Kidney (tissue), 14 donors: ENCODE results near the gene AKAP7. TPM values are rescaled to one million over a fixed set of nuclear protein-coding genes. Genes with fewer than 3 reads are reported as not detected.

Experiments used
- DNase-seq, 5 donors: peaks; one replicate each; pipeline ENCODE4 v3.0.0-alpha.2; 2013 to 2020
- FAIRE-seq: peaks from 2 replicates; lab custom pipeline; 2012; peaks lifted over from hg19 to GRCh38; lab: Jason Lieb, UNC
- H3K27ac ChIP-seq, 2 donors: one replicate each; pipeline ENCODE4 v1.7.0; 2013; ENCODE audit warnings: low read depth in 2 of 2, low read length in 2 of 2, inconsistent platforms in 1 of 2
- H3K27me3 ChIP-seq: one replicate; pipeline ENCODE4 v1.7.1; 2013; ENCODE audit warnings: low read length, inconsistent platforms; ENCODE audit not compliant: control insufficient read depth, insufficient read depth
- H3K36me3 ChIP-seq, 3 donors: one replicate each; pipeline versions ENCODE4 v1.7.0 to v1.7.1; 2013; ENCODE audit warnings: low read length in 3 of 3, control low read depth in 1 of 3, inconsistent platforms in 1 of 3; ENCODE audit not compliant: insufficient read depth in 3 of 3, control insufficient read depth in 2 of 3
- H3K4me1 ChIP-seq, 3 donors: one replicate each; pipeline versions ENCODE4 v1.7.0 to v1.7.1; 2013; ENCODE audit warnings: low read length in 3 of 3, inconsistent platforms in 1 of 3, low read depth in 1 of 3; ENCODE audit not compliant: control insufficient read depth in 2 of 3, insufficient read depth in 2 of 3
- H3K4me3 ChIP-seq, 3 donors: one replicate each; pipeline versions ENCODE4 v1.7.0 to v1.8.1; 2013; ENCODE audit warnings: low read length in 3 of 3, control low read depth in 1 of 3, inconsistent platforms in 1 of 3
- H3K9ac ChIP-seq, 3 donors: one replicate each; pipeline versions ENCODE4 v1.7.0 to v1.7.1; 2013; ENCODE audit warnings: low read length in 3 of 3, control low read depth in 1 of 3, inconsistent platforms in 1 of 3
- H3K9me3 ChIP-seq, 3 donors: one replicate each; pipeline versions ENCODE4 v1.7.0 to v1.7.1; 2013; ENCODE audit warnings: low read length in 3 of 3, control low read depth in 1 of 3, inconsistent platforms in 1 of 3; ENCODE audit not compliant: control insufficient read depth in 2 of 3, insufficient read depth in 1 of 3
- intact Hi-C: fragments of 100-400 bp; cut with DNase I; formaldehyde crosslinking; loops from one replicate; pipeline ENCODE4 v1.11.1; 2022
- polyA plus RNA-seq: library from polyadenylated mRNA; stranded (reverse); fragments of 350-450 nt; fragmentation: Illumina TruSeq; extraction: RNeasy Lipid Tissue Mini Kit (QIAGEN cat#74804); gene quantifications from one replicate; pipeline ENCODE4 v1.2.3, GENCODE V29; 2014; ENCODE audit warnings: low read depth, low replicate concordance; ENCODE audit not compliant: insufficient read depth
- total RNA-seq: library from RNA; stranded (reverse); fragmentation: NEBNext Ultra II Directional; extraction: Animal tissue kit (Norgen Biotek cat#: 25700); gene quantifications from one replicate; pipeline ENCODE4 v1.2.1, GENCODE V29; 2021
- TF ChIP-seq, protein P1 (sequence below): IDR thresholded peaks from 3 replicates; pipeline ENCODE4 v1.5.1; 2012; ENCODE audit warnings: mild to moderate bottlenecking, moderate library complexity, borderline replicate concordance; ENCODE audit not compliant: insufficient read depth; ENCODE audit errors: extremely low read depth
- donor health status: control.
- donor health status: control.
- donor health status: control.
- donor health status: control.
- donor health status: control.
- donor health status: DM: yes; HTN: yes; CAD: no.
- donor health status: Normal renal cell carcinoma (clear cell type).

Gene AKAP7
- total and polyA plus RNA-seq, 2 donors from 2014 or later, result 7.9 to 12.0 TPM

- no peak overlapping the region for H3K4me3 ChIP-seq
- no peaks in the 10 kb centered on the region for H3K4me1 ChIP-seq
- no peaks in the 10 kb centered on the region for H3K36me3 ChIP-seq
- H3K9ac ChIP-seq, result no peak overlapping the region
- TF ChIP-seq, protein P1, sequence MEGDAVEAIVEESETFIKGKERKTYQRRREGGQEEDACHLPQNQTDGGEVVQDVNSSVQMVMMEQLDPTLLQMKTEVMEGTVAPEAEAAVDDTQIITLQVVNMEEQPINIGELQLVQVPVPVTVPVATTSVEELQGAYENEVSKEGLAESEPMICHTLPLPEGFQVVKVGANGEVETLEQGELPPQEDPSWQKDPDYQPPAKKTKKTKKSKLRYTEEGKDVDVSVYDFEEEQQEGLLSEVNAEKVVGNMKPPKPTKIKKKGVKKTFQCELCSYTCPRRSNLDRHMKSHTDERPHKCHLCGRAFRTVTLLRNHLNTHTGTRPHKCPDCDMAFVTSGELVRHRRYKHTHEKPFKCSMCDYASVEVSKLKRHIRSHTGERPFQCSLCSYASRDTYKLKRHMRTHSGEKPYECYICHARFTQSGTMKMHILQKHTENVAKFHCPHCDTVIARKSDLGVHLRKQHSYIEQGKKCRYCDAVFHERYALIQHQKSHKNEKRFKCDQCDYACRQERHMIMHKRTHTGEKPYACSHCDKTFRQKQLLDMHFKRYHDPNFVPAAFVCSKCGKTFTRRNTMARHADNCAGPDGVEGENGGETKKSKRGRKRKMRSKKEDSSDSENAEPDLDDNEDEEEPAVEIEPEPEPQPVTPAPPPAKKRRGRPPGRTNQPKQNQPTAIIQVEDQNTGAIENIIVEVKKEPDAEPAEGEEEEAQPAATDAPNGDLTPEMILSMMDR, result no peak
- intact Hi-C loops, result no loop called here
- H3K27ac ChIP-seq, result no peak overlapping the region
- H3K27me3 ChIP-seq, result no peaks in the 10 kb centered on the region
- FAIRE-seq, result no peak
- H3K9me3 ChIP-seq, result no peaks in the 10 kb centered on the region
- no peak for DNase-seq
These were observed 42.7 kb downstream of the AKAP7 start for GRCh38 chr6:131177996-131178395.

GRCh38 chr6:131182991-131183425, 47.7 kb downstream of the AKAP7 start:
- H3K4me1 ChIP-seq, result no peaks in the 10 kb centered on the region
- no peak overlapping the region for H3K27ac ChIP-seq
- H3K9ac ChIP-seq, result no peak overlapping the region
- H3K27me3 ChIP-seq, result no peaks in the 10 kb centered on the region
- intact Hi-C loops, result no loop called here
- DNase-seq, result peak in 3 of 5 donors; percentile 12 to 64 (median 36)
- H3K9me3 ChIP-seq, result no peaks in the 10 kb centered on the region
- no peak overlapping the region for H3K4me3 ChIP-seq
- TF ChIP-seq, protein P1, result peak; percentile 31
- peaks cover 0 to 5% (median 0%) of the 10 kb centered on the region in 3 donors for H3K36me3 ChIP-seq
- no peak for FAIRE-seq

DNA sequence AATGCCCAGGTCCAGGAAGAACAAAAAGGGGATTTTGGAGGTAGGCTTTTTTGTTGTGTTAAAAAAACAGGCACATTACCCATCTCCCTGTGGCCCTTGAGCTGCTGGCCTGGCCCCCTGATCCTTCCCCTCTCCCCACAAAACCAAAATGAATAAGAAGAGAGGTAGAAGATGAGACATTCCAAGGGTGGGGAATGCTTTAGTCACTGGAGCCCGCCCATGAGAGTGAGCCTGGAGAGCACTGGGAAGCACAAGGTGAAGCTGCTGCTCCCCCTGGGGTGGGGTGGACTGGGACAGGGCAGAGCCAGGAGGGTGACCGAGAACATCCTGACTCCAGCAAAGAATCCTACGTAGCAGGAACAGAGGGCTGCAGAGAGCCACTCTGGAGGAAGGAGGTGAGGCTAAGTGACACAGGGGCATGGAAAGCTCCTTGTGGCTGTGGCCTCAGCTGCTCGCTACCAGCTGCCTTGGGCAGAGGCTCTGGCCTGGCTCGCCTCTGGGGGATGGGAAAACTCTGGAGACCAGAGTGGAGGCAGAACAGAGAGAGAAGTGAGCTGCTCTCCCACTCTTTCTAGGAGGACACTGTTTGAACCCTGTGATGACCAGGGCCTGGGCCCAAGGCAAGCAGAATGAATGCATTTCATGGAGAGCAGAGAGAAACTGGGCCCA, 48.3 kb downstream of the AKAP7 start:
- H3K27me3 ChIP-seq, result no peaks in the 10 kb centered on the region
- intact Hi-C loops, result no loop called here
- DNase-seq, result no peak
- no peak overlapping the region for H3K27ac ChIP-seq
- H3K9ac ChIP-seq, result no peak overlapping the region
- TF ChIP-seq, protein P1, result no peak
- no peak for FAIRE-seq
- H3K4me3 ChIP-seq, result no peak overlapping the region
- no peaks in the 10 kb centered on the region for H3K4me1 ChIP-seq
- no peaks in the 10 kb centered on the region for H3K9me3 ChIP-seq
- H3K36me3 ChIP-seq, result peaks cover 0 to 5% (median 0%) of the 10 kb centered on the region in 3 donors
